Measurements from ENCODE around the gene CSNK1G3. TPM values are rescaled to one million over a fixed set of nuclear protein-coding genes. Genes with fewer than 3 reads are reported as not detected.

Gene CSNK1G3
- total RNA-seq, 1 donor from 2014 or later = 63.9 TPM

DNA sequence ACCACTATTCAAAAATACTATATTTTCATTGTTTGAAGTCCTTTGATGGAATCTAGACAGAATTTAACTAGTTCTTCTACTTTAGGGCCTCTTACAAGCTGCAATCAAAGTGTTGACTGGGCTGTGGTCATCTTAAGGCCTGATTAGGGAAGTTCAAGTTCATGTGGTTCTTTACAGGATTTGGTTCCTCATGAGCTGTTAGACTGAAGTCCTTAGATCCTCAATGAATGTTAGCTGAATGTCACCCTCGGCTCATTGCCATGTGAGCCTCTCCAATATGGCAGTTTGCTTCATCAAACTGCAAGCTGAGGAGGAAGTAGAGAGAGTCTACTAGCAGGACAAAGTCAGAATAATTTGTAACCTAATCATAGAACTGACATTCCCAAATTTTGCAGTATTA lies 135.1 kb downstream of the CSNK1G3 start:
- TF ChIP-seq CTCF (IDR thresholded peaks at IDR 0.05; ENCODE audit: unreplicated experiment) = no peak
- Mint-ChIP-seq H3K27me3 (ENCODE audit: low read depth) (no peaks in the 10 kb centered on the region), H3K36me3 (no peaks in the 10 kb centered on the region), H3K4me3 (no peak overlapping the region), H3K9me3 (peaks cover 3% of the 10 kb centered on the region), H3K27ac (no peak overlapping the region), H3K4me1 (peaks cover 10% of the 10 kb centered on the region)
- DNase-seq (ENCODE audit: low spot score in 2 of 2, unreplicated experiment in 2 of 2) = no peak

- Mint-ChIP-seq H3K4me3 (no peak overlapping the region), H3K4me1 (peaks cover 10% of the 10 kb centered on the region), H3K27ac (no peak overlapping the region), H3K9me3 (peaks cover 6% of the 10 kb centered on the region), H3K36me3 (no peaks in the 10 kb centered on the region), H3K27me3 (ENCODE audit: low read depth) (no peaks in the 10 kb centered on the region)
- no peak for DNase-seq (ENCODE audit: low spot score in 2 of 2, unreplicated experiment in 2 of 2)
- TF ChIP-seq CTCF (IDR thresholded peaks at IDR 0.05; ENCODE audit: unreplicated experiment) = no peak
Observed at GRCh38 chr5:123651234-123651633, 139.3 kb downstream of the CSNK1G3 start.

GRCh38 chr5:123659011-123659410 lies 147.0 kb downstream of the CSNK1G3 start:
- peaks cover 14% of the 10 kb centered on the region for H3K9me3 Mint-ChIP-seq
- no peak overlapping the region for H3K27ac Mint-ChIP-seq
- H3K36me3 Mint-ChIP-seq = peaks cover 9% of the 10 kb centered on the region
- TF ChIP-seq CTCF (IDR thresholded peaks at IDR 0.05; ENCODE audit: unreplicated experiment) = no peak
- DNase-seq (ENCODE audit: low spot score in 2 of 2, unreplicated experiment in 2 of 2) = no peak
- H3K27me3 Mint-ChIP-seq (ENCODE audit: low read depth) = no peaks in the 10 kb centered on the region
- peaks cover 5% of the 10 kb centered on the region for H3K4me1 Mint-ChIP-seq
- no peak overlapping the region for H3K4me3 Mint-ChIP-seq

DNA sequence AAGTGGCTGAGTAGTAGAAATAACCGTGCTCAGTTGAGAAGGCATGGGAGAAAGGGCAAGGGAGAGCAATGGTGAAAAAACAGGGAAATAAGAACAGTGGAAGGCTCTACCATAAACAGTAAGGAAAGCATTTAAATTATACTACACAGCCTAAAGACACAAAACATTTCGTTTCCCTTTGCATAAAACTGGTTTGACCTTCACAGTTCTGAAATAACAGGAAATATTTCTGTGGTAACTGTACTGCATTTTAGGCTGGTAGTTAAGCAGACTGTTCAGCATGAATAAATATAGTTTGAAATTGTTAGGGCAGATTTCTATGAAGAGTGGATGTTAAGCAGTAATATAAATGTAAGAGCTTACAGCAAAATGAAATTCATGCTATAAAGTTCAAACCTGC lies 147.5 kb downstream of the CSNK1G3 start:
- H3K27ac Mint-ChIP-seq = no peak overlapping the region
- no peak overlapping the region for H3K4me3 Mint-ChIP-seq
- peaks cover 19% of the 10 kb centered on the region for H3K9me3 Mint-ChIP-seq
- peaks cover 11% of the 10 kb centered on the region for H3K36me3 Mint-ChIP-seq
- DNase-seq (ENCODE audit: low spot score in 2 of 2, unreplicated experiment in 2 of 2) = no peak
- peaks cover 5% of the 10 kb centered on the region for H3K4me1 Mint-ChIP-seq
- no peaks in the 10 kb centered on the region for H3K27me3 Mint-ChIP-seq (ENCODE audit: low read depth)
- TF ChIP-seq CTCF (IDR thresholded peaks at IDR 0.05; ENCODE audit: unreplicated experiment) = no peak

GRCh38 chr5:123664961-123665360 lies 153.0 kb downstream of the CSNK1G3 start:
- no peak for DNase-seq (ENCODE audit: low spot score in 2 of 2, unreplicated experiment in 2 of 2)
- H3K27me3 Mint-ChIP-seq (ENCODE audit: low read depth) = no peaks in the 10 kb centered on the region
- peaks cover 35% of the 10 kb centered on the region for H3K9me3 Mint-ChIP-seq

More at GRCh38 chr5:123664961-123665360, 153.0 kb downstream of the CSNK1G3 start:
- Mint-ChIP-seq H3K36me3 (peaks cover 19% of the 10 kb centered on the region), H3K27ac (no peak overlapping the region), H3K4me3 (no peak overlapping the region), H3K4me1 (peaks cover under 1% of the 10 kb centered on the region)
- no peak for TF ChIP-seq CTCF (IDR thresholded peaks at IDR 0.05; ENCODE audit: unreplicated experiment)

All from mesothelial cell of epicardium (in vitro differentiated cells).